ENCODE measurements around the gene COL6A3.

The COL6A3 gene

DNA sequence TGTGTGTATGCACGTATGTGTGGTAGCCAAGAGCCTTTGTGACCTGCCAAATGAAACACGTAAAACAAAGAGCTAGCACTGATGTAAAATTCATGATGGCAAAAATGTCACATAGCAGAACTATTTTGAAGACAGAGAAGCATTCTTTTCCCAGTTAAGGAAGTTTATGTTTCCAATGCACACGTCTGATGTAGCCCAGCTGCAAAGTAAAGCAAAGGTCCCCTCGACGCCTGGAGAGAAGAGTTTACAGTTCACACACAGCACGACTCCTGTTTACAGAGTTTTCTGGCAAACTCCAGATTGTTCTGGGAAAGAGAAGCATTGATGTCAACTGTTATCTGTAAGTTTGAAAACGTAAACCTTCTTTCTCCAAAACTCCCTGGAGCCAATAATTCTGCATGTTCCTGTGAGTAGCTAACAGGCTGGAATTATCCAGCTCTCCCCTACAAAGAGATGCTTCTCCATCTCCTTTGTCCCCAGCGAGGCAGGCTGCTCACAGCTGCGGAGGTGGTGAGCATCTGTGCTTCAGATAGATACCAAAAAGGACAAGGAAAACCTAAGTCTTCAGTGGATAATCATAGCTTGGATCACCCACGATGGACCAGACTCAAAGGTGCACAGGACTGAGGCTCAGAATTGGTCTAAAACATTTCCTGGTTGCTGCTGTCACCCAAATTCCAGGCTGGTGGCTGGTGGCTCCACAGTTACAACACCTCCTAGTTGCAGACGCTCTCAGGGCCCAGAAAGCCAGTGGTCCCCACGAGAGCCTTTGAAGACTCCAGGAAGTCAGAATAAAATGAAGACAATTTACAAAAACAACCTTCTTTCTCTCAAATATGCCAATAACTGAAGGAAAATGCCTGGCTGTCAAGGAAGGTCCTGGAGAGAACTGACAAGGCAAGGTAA, 87.4 kb downstream of the COL6A3 start:
- Histone ChIP-seq H3K27me3 (ENCODE audit: control insufficient read depth, insufficient read depth, low read length) (peaks cover 5% of the 10 kb centered on the region), H3K4me3 (ENCODE audit: low read length) (no peak overlapping the region), H3K36me3 (ENCODE audit: control insufficient read depth, insufficient read depth, low read length) (no peaks in the 10 kb centered on the region), H3K4me1 (ENCODE audit: control insufficient read depth, insufficient read depth, low read length) (peaks cover 17% of the 10 kb centered on the region), H3K9ac (ENCODE audit: low read length) (no peak overlapping the region), H3K9me3 (ENCODE audit: control insufficient read depth, low read length) (no peaks in the 10 kb centered on the region)

DNA sequence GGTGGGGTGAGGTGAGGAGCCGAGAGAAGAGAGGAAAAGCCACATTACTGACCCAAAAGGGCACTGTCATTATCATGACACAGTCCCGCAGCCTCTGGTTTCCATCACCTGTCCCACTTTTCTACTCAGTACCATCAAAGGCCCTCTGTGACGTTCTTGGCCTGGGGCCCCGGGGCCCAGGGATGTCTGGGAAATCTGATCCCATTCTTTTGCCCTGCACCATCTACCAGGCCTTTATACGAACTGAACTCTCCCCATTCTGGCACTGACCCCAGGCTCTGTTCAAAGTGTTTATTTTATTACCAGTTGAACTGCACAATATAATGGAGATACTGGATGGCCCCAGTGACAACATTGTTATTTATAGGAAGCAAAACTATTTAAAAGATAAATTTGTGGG, 89.1 kb downstream of the COL6A3 start:
- H3K9ac ChIP-seq (ENCODE audit: low read length) = no peak overlapping the region
- no peaks in the 10 kb centered on the region for H3K36me3 ChIP-seq (ENCODE audit: control insufficient read depth, insufficient read depth, low read length)
- no peak overlapping the region for H3K4me3 ChIP-seq (ENCODE audit: low read length)
- H3K4me1 ChIP-seq (ENCODE audit: control insufficient read depth, insufficient read depth, low read length) = peaks cover 20% of the 10 kb centered on the region
- no peaks in the 10 kb centered on the region for H3K9me3 ChIP-seq (ENCODE audit: control insufficient read depth, low read length)
- peaks cover 5% of the 10 kb centered on the region for H3K27me3 ChIP-seq (ENCODE audit: control insufficient read depth, insufficient read depth, low read length)

DNA sequence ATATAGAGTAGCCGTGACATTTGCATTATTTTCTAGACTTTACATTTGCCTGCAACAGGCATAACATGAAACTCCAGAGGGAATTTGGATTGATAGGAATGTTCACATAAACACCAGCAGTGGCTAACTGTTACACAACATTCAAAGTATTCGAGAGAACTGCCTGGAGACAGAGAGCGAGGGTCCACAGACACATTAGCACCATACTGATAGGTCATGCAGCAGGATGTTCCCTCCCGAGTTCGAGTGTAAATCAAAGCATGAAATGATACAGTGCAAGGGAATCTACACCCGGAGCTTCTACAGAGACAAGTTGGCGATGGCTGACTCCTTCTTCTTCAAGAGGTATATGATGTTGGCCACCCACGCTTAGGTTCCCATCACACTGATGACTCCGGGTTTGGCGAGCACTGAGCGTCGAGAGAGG, 89.5 kb downstream of the COL6A3 start:
- Histone ChIP-seq H3K4me1 (ENCODE audit: control insufficient read depth, insufficient read depth, low read length) (peaks cover 20% of the 10 kb centered on the region), H3K27me3 (ENCODE audit: control insufficient read depth, insufficient read depth, low read length) (peaks cover 5% of the 10 kb centered on the region), H3K36me3 (ENCODE audit: control insufficient read depth, insufficient read depth, low read length) (no peaks in the 10 kb centered on the region), H3K4me3 (ENCODE audit: low read length) (no peak overlapping the region), H3K9me3 (ENCODE audit: control insufficient read depth, low read length) (no peaks in the 10 kb centered on the region), H3K9ac (ENCODE audit: low read length) (no peak overlapping the region)

DNA sequence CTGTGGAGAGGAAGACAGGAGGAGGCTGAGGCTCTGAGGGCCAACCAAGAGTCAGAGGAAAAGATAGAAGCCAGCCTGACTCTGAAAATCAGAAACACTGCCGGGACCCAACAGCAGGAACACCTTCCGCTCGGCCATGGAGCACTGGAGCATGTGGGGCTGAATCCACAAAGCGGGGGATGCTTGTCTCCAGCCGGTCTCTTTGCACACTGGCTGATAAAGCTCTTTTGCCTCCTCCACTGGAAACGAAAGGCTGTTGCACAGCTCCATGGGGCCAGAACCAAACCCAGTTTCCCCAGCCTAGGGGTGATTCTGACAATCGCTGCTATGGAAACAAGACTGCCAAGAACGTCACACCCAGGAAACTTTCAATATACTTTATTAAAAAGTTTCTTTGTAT, 90.3 kb downstream of the COL6A3 start:
- Histone ChIP-seq H3K9ac (ENCODE audit: low read length) (no peak overlapping the region), H3K36me3 (ENCODE audit: control insufficient read depth, insufficient read depth, low read length) (no peaks in the 10 kb centered on the region), H3K9me3 (ENCODE audit: control insufficient read depth, low read length) (no peaks in the 10 kb centered on the region), H3K4me1 (ENCODE audit: control insufficient read depth, insufficient read depth, low read length) (peaks cover 27% of the 10 kb centered on the region), H3K27me3 (ENCODE audit: control insufficient read depth, insufficient read depth, low read length) (peaks cover 5% of the 10 kb centered on the region), H3K4me3 (ENCODE audit: low read length) (no peak overlapping the region)

DNA sequence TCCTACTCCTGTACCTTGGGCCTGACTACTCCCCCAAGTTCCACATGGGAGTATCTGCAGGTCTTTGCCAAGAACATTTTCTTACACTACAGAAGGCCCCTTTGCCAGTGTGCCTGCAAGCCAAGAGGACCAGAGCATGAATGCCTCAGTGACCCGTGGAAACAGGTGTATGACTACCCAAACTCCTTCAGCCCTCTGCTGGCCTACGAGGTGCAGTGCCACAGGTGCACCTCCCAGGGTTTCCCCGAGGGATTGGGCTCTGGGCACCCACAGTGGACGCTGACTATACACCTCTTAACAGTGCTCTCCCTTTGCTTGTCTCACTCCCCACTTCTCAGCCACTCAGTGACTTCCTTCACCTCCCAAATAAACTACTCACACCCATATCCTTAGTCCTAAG, 91.4 kb downstream of the COL6A3 start:
- no peak overlapping the region for H3K4me3 ChIP-seq (ENCODE audit: low read length)
- no peak overlapping the region for H3K9ac ChIP-seq (ENCODE audit: low read length)
- no peaks in the 10 kb centered on the region for H3K36me3 ChIP-seq (ENCODE audit: control insufficient read depth, insufficient read depth, low read length)
- H3K4me1 ChIP-seq (ENCODE audit: control insufficient read depth, insufficient read depth, low read length) = peaks cover 29% of the 10 kb centered on the region
- H3K9me3 ChIP-seq (ENCODE audit: control insufficient read depth, low read length) = no peaks in the 10 kb centered on the region
- peaks cover 5% of the 10 kb centered on the region for H3K27me3 ChIP-seq (ENCODE audit: control insufficient read depth, insufficient read depth, low read length)

DNA sequence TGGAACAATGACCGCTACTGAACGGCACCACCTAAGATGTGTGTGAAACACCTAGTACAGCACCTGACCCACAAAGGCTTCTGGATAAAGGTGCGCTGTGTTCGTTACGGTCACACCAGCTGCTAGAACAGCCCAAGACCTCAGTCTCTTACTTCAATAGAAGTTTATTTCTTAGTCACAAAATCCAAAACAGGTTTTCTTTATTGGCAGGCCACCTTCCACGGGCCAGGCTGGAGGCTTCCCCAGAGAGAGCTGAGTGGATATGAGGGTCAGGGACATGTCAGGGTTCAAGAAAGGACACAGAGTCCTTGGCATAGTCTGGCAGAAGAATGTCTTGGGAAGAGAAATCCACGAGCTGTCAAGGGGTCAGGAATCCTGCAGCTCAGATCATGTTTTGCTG, 92.2 kb downstream of the COL6A3 start:
- H3K9me3 ChIP-seq (ENCODE audit: control insufficient read depth, low read length) = no peaks in the 10 kb centered on the region
- no peak overlapping the region for H3K4me3 ChIP-seq (ENCODE audit: low read length)
- no peaks in the 10 kb centered on the region for H3K36me3 ChIP-seq (ENCODE audit: control insufficient read depth, insufficient read depth, low read length)
- no peaks in the 10 kb centered on the region for H3K27me3 ChIP-seq (ENCODE audit: control insufficient read depth, insufficient read depth, low read length)
- peaks cover 29% of the 10 kb centered on the region for H3K4me1 ChIP-seq (ENCODE audit: control insufficient read depth, insufficient read depth, low read length)
- H3K9ac ChIP-seq (ENCODE audit: low read length) = no peak overlapping the region

DNA sequence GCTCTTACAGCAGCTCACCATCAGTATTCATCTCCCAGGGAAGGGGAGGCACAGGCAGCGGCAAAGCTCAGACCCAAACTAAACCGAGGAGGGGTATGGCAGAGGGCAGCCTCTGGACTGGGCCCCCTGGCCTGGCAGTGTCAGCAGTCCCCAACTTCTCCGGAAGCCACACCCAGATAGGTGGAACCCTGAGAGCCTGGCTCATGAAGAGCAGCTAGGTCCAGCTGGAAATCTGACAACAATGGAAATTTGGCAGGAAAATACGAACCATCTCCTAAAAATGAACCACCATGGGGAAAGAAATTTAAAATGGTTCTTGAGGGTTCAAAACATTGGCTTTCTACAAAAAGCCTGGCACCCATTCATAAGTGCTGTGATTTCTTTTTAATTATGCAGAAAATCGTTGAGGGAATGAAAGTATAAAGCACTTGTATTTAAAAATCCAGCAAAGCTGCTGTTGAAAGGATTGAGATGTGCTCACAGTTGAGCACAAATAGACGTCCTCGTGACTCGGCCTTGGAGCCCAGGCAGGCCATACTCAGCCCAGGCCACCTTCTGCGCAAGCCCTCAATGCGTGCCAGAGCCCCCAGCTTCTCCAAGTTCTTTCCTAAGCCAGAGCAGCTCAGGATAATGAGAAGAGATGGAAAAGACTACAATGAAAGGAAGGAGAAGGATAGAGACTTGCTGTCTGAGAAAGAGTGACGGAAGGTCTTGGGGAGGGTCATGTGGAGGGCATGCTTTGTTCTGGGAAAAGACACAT, 93.0 kb downstream of the COL6A3 start:
- Histone ChIP-seq H3K9me3 (ENCODE audit: control insufficient read depth, low read length) (no peaks in the 10 kb centered on the region), H3K36me3 (ENCODE audit: control insufficient read depth, insufficient read depth, low read length) (no peaks in the 10 kb centered on the region), H3K27me3 (ENCODE audit: control insufficient read depth, insufficient read depth, low read length) (no peaks in the 10 kb centered on the region), H3K4me3 (ENCODE audit: low read length) (no peak overlapping the region), H3K4me1 (ENCODE audit: control insufficient read depth, insufficient read depth, low read length) (peaks cover 34% of the 10 kb centered on the region), H3K9ac (ENCODE audit: low read length) (no peak overlapping the region)

DNA sequence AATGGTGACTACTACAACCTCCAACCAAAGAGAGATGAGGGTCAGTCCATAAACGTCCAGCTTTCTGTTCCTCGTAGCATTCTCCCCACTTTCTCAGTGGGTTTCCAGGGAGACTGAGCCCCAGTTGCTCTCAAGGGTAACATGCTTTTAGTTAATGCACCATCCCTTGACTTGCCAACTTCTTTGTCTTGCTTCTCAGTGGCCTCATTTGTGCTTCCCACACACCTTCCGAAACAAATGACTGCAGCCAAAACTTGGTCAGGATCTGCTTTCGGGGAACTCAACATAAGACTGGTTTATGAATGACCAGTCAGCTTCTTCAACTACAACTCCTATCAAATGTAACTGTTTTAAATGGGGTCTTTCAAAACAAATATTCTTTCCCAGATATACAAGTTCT, 94.1 kb downstream of the COL6A3 start:
- peaks cover 45% of the 10 kb centered on the region for H3K4me1 ChIP-seq (ENCODE audit: control insufficient read depth, insufficient read depth, low read length)
- H3K9me3 ChIP-seq (ENCODE audit: control insufficient read depth, low read length) = no peaks in the 10 kb centered on the region

DNA sequence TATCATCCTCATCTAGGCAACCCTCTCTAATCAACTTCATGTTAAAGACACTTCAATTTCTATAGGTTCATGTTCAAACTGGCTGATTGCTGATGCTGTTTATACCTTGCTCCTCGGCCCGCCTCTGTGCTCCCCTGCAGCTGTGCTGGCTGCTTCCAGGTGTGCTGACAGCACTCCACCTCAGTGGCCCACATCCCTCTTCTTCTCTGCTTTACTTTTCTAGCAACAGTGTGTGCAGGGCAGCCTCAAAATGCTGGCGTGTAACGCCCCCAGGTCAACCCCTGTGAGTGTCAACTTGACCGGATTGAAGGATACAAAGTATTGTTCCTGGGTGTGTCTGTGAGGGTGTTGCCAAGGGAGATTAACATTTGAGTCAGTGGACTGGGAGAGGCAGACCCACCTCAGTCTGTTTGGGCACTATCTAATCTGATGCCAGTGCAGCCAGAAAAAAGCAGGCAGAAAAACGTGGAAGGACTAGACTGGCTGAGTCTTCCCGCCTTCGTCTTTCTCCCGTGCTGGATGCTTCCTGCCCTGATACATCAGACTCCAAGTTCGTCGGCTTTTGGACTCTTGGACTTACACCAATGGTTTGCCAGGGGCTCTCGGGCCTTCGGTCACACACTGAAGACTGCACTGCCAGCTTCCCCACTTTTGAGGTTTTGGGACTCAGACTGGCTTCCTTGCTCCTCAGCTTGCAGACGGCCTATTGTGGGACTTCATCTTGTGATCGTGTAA, 94.7 kb downstream of the COL6A3 start:
- Histone ChIP-seq H3K9me3 (ENCODE audit: control insufficient read depth, low read length) (no peaks in the 10 kb centered on the region), H3K4me1 (ENCODE audit: control insufficient read depth, insufficient read depth, low read length) (peaks cover 48% of the 10 kb centered on the region), H3K36me3 (ENCODE audit: control insufficient read depth, insufficient read depth, low read length) (no peaks in the 10 kb centered on the region), H3K9ac (ENCODE audit: low read length) (no peak overlapping the region), H3K27me3 (ENCODE audit: control insufficient read depth, insufficient read depth, low read length) (no peaks in the 10 kb centered on the region), H3K4me3 (ENCODE audit: low read length) (no peak overlapping the region)

More for the DNA sequence above, 94.1 kb downstream of the COL6A3 start:
- no peaks in the 10 kb centered on the region for H3K27me3 ChIP-seq (ENCODE audit: control insufficient read depth, insufficient read depth, low read length)
- H3K4me3 ChIP-seq (ENCODE audit: low read length) = no peak overlapping the region
- H3K9ac ChIP-seq (ENCODE audit: low read length) = no peak overlapping the region
- no peaks in the 10 kb centered on the region for H3K36me3 ChIP-seq (ENCODE audit: control insufficient read depth, insufficient read depth, low read length)

DNA sequence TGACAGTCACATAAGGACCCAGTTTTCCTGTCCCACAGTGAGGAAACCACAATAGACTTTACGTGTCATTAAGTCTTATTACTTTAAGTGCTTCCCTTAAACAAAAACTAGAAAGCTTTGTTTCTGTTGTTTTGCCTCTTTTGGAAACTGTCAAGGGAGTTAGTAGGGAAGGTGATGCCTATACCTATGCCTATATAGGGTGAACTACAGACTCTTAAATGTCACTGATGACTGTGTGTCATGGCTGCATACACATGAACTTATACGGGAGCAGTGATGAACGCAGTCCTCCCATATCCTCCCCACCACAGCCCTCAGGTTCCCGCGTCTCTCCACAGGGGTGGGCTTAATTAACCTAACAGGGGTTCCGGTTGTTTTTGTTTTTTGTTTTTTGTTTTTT, 97.6 kb downstream of the COL6A3 start:
- no peak overlapping the region for H3K9ac ChIP-seq (ENCODE audit: low read length)
- H3K9me3 ChIP-seq (ENCODE audit: control insufficient read depth, low read length) = no peaks in the 10 kb centered on the region
- H3K4me1 ChIP-seq (ENCODE audit: control insufficient read depth, insufficient read depth, low read length) = peaks cover 30% of the 10 kb centered on the region
- no peak overlapping the region for H3K4me3 ChIP-seq (ENCODE audit: low read length)
- no peaks in the 10 kb centered on the region for H3K36me3 ChIP-seq (ENCODE audit: control insufficient read depth, insufficient read depth, low read length)
- no peaks in the 10 kb centered on the region for H3K27me3 ChIP-seq (ENCODE audit: control insufficient read depth, insufficient read depth, low read length)

DNA sequence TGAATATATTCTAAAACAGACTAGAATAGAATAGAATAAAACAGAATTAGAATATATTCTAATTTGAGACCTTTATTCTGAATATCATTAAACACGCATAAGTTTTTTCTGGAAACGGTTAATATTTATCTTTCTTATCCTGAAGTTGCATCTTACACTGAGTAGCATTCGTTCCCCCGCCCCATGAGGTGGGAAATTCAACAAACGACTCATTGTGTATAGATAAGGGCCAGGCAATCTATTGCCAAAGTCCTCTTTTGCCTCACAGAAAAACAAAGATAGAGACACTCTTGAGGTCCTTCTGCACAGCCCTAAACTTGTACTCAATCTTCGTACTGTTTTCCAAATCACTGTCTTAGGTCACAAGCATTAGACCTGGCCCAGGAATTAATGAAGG, 98.1 kb downstream of the COL6A3 start:
- Histone ChIP-seq H3K9ac (ENCODE audit: low read length) (no peak overlapping the region), H3K4me3 (ENCODE audit: low read length) (no peak overlapping the region), H3K9me3 (ENCODE audit: control insufficient read depth, low read length) (no peaks in the 10 kb centered on the region), H3K27me3 (ENCODE audit: control insufficient read depth, insufficient read depth, low read length) (no peaks in the 10 kb centered on the region), H3K36me3 (ENCODE audit: control insufficient read depth, insufficient read depth, low read length) (no peaks in the 10 kb centered on the region), H3K4me1 (ENCODE audit: control insufficient read depth, insufficient read depth, low read length) (peaks cover 28% of the 10 kb centered on the region)

All from mucosa of stomach (tissue), 1 donor.